Amniotic epithelial cell (primary cell): ENCODE results near the gene PALM3.
"Not testable (repeated sequence)": the region's sequence is repeated elsewhere in the genome, so short reads cannot be mapped to it uniquely, and the experiment has no call there.

Experiments
- DNase-seq: peaks from one replicate; pipeline ENCODE4 v3.0.0-alpha.2; 2010; ENCODE audit warnings: low read depth

The PALM3 gene

GRCh38 chr19:14058182-14059092, 3.4 kb downstream of the PALM3 start:
- no peak for DNase-seq

GRCh38 chr19:14056741-14057356, 5.0 kb downstream of the PALM3 start:
- no peak for DNase-seq

- no peak for DNase-seq
Measured at GRCh38 chr19:14056069-14056666, 5.7 kb downstream of the PALM3 start.

GRCh38 chr19:14055396-14055795, 6.5 kb downstream of the PALM3 start:
- DNase-seq = no peak

- DNase-seq = no peak
Measured at GRCh38 chr19:14054721-14055120, 7.2 kb downstream of the PALM3 start.

GRCh38 chr19:14054099-14054498, 7.8 kb downstream of the PALM3 start:
- DNase-seq = no peak

- DNase-seq = no peak
Measured at GRCh38 chr19:14053500-14053899, 8.4 kb downstream of the PALM3 start.

GRCh38 chr19:14053032-14053431, 8.8 kb downstream of the PALM3 start:
- DNase-seq = no peak

- no peak for DNase-seq
Measured at GRCh38 chr19:14052470-14052869, 9.4 kb downstream of the PALM3 start.

- DNase-seq = no peak
Measured at GRCh38 chr19:14051980-14052379, 9.9 kb downstream of the PALM3 start.

- not testable (repeated sequence) for DNase-seq
Measured at GRCh38 chr19:14050961-14051360, 10.9 kb downstream of the PALM3 start.

- no peak for DNase-seq
Measured at GRCh38 chr19:14050512-14050911, 11.4 kb downstream of the PALM3 start.

GRCh38 chr19:14048443-14049153, 13.3 kb downstream of the PALM3 start:
- peak; percentile 17 for DNase-seq

GRCh38 chr19:14047866-14048265, 14.0 kb downstream of the PALM3 start:
- DNase-seq = not testable (repeated sequence)

- peak; percentile 74 for DNase-seq
Measured at GRCh38 chr19:14042659-14043608, 18.9 kb downstream of the PALM3 start.

- DNase-seq = no peak
Measured at GRCh38 chr19:14039181-14039580, 22.7 kb downstream of the PALM3 start.

- DNase-seq = no peak
Measured at GRCh38 chr19:14035706-14036105, 26.2 kb downstream of the PALM3 start.

GRCh38 chr19:14035159-14035558, 26.7 kb downstream of the PALM3 start:
- not testable (repeated sequence) for DNase-seq

- DNase-seq = peak; percentile 28
Measured at GRCh38 chr19:14033946-14034345, 27.9 kb downstream of the PALM3 start.

GRCh38 chr19:14031719-14032480, 30.0 kb downstream of the PALM3 start, which contains the start of gene IL27RA:
TSS of gene IL27RA (plus strand) at chr19:14031762. CDS start at chr19:14031873, 111 bp downstream.
- DNase-seq = peak; percentile 13
